ENCODE measurements around the gene CAPN11.
A peak's percentile ranks its signal among the peaks of the same experiment; 100 is the strongest.

Gene CAPN11

DNA sequence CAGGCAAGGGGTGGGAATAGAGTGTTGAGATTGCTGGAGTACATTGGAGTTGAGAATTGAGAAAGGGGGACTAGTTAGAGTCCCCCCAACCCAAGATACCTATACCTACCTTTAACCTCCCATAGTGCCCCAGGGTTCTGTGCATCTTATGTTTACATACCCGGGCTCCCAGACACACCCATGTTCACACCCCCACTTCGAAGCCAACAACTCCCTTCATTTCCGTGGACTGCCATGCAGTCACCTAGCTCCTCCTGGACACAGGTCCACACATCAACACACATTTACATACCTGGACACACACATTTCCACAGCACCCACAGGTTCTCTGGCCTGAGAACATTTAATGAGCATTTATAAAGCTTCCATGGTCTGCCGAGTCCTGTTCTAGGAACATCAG is 26.1 kb upstream of the CAPN11 start:
- no peak overlapping the region for H3K4me3 ChIP-seq (ENCODE audit: low read depth, low read length)
- TF ChIP-seq, protein P1, sequence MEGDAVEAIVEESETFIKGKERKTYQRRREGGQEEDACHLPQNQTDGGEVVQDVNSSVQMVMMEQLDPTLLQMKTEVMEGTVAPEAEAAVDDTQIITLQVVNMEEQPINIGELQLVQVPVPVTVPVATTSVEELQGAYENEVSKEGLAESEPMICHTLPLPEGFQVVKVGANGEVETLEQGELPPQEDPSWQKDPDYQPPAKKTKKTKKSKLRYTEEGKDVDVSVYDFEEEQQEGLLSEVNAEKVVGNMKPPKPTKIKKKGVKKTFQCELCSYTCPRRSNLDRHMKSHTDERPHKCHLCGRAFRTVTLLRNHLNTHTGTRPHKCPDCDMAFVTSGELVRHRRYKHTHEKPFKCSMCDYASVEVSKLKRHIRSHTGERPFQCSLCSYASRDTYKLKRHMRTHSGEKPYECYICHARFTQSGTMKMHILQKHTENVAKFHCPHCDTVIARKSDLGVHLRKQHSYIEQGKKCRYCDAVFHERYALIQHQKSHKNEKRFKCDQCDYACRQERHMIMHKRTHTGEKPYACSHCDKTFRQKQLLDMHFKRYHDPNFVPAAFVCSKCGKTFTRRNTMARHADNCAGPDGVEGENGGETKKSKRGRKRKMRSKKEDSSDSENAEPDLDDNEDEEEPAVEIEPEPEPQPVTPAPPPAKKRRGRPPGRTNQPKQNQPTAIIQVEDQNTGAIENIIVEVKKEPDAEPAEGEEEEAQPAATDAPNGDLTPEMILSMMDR (IDR thresholded peaks at IDR 0.05; ENCODE audit: borderline replicate concordance, insufficient read depth, low read depth, low read length), result no peak

DNA sequence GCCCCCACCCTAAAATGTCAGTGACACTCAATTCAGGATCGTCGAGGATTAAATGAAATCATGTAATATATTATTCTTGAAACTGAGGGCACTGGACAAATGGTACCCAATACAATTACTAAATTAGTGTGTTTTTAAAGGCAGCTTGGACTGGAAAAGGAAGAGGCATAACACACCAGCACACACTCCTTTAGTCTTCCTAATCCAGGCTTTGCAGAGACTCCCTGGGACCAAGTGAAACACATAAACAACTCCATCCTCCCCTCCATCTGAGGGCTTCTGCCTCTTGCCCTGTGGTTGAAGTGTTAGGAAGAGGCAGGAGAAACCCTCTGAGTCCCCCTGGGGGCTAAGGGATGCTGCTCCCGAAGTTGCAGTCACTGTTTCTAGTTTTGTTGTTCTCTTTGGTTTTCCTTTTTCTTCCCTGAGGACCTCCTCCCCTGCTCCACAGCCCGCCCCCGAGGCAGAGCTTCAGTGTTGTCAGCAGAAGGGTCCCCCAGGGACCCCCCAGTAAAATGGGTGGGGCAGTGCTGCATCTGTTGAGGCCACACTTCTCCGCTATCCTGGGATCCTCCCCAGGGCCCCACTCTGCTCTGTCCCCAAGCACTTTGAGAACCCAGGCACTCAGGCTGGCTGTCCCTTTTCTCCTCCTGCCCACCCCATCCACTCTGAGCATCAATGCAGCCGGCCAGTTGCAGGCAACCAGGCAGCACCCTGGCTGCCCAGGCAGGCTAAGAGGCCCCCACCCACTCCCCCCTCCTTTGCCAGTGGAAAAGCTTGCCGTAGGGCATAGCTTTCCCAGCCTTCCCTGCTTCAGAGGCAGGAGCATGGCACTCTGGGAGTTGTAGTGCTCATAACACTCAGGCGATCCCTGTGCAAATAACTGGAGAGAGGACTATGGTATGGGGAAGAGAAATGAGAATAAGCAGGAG is 25.4 kb upstream of the CAPN11 start:
- TF ChIP-seq, protein P1 (IDR thresholded peaks at IDR 0.05; ENCODE audit: borderline replicate concordance, insufficient read depth, low read depth, low read length), result no peak
- no peak overlapping the region for H3K4me3 ChIP-seq (ENCODE audit: low read depth, low read length)

DNA sequence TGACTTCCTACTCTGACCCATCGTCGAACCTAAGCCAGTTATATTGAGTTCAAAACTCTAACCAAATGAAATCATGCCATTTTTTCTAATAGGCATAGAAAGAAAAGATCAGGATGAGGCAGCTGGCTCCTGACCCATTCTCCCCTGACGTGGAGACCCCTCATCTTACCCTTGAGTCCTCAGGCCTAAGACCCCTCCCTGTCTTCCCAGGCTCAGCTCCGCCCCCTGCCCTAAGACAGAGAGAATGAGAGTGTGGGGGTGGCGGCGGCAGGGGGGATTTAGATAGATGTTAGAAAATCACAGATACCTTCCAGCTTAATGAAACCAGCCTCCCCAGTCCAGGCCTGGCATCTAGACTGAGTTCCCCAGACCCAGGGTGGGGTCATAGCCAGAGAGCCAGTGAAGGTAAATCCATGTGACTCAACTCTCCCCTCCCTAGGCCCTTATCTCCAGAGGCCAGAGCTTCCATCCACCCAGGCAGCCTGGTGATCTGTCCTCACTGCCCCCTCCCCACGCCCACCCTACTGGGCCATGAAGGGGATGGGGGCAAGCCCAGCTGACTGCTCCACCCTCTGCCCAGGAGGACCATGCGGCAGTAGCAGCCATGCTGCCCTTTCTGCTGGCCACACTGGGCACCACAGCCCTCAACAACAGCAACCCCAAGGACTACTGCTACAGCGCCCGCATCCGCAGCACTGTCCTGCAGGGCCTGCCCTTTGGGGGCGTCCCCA is 24.5 kb upstream of the CAPN11 start:
- TF ChIP-seq, protein P1 (IDR thresholded peaks at IDR 0.05; ENCODE audit: borderline replicate concordance, insufficient read depth, low read depth, low read length), result no peak
- H3K4me3 ChIP-seq (ENCODE audit: low read depth, low read length), result no peak overlapping the region

DNA sequence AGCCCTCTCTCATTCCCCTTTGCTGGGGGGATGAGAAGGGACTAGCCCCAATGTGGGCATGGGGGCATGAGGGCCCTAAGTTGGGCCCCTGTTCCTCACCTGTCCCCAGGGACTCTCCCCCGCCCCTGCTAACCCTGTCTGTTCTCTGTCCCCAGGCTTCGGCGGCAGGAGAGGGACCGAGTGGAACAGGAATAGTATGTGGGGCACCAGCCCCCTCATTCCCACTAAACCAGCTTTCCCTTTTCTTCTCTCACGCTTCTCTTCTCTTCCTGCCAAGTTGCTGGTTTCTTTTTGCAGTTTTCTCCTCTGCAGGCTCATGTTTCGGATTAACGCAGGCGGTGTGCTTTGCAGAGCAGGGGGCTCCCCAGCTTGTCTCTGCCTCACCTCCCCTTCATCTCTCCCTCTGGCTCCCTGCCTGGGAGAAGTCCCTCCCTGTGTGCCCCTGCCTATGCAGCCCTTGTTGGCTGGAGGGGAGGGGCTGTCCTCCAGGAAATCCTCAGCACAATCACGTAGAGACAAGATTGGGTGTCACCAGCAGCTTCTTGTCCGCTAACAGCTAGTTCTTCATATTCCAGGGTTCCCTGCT is 23.4 kb upstream of the CAPN11 start:
- TF ChIP-seq, protein P1 (IDR thresholded peaks at IDR 0.05; ENCODE audit: borderline replicate concordance, insufficient read depth, low read depth, low read length), result no peak
- no peak overlapping the region for H3K4me3 ChIP-seq (ENCODE audit: low read depth, low read length)

DNA sequence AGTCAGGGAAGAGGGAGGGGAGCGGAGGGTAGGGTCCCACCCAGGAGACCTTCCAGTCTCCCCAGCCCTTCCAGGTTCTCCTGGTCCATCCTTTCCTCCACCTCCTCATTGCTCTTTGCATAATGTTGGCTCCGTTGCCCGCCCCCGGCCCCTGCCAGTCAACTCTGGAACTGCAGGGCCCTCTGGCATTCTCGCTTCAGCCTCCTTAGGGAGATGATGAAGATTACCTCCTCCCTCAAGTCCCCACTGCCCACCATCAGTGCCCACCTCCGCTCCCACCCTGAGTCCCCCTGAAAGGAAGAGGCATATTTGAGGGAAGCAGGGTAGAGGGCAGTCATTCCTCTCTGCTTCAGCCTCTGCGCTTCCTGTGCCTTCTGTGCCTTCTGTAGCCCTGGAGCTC is 22.7 kb upstream of the CAPN11 start:
- H3K4me3 ChIP-seq (ENCODE audit: low read depth, low read length), result no peak overlapping the region
- TF ChIP-seq, protein P1 (IDR thresholded peaks at IDR 0.05; ENCODE audit: borderline replicate concordance, insufficient read depth, low read depth, low read length), result 0 out of 2 replicates have a peak, but pooled peaks have one; percentile 4

DNA sequence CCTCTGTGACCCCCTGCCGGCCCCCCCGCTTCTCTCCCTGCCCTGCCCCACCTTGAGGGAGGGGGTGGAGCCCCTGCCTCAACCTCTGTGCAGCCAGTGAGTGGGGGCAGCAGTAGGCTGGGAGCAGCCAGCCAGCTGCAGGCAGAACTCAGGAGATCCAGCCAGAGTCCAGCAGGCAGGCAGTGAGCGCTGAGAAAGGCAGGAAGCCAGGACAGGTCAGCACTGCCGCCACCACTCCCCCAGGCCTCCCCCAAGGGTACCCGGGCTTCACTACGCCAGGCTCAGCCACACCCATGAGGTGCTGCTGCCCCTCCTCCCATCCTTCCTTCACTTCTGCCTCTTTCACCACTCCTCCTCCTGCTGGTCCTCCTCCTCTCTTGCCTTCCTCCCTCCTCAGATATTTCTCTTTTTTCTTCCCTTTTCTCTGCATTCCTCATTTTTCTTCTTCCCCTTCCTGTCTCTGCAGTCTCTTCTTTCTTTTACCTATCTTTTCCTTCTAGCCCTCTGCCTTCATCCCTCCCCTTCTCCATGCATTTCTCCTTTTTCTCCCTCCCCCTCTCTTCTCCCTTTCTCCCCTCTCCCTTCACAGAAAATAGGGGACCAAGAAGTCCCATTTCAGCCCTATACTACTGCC is 19.8 kb upstream of the CAPN11 start:
- TF ChIP-seq, protein P1 (IDR thresholded peaks at IDR 0.05; ENCODE audit: borderline replicate concordance, insufficient read depth, low read depth, low read length), result no peak
- no peak overlapping the region for H3K4me3 ChIP-seq (ENCODE audit: low read depth, low read length)
